ENCODE data around the gene ZBTB46. TPM values are rescaled to one million over a fixed set of nuclear protein-coding genes. Genes with fewer than 3 reads are reported as not detected.
A peak's percentile ranks its signal among the peaks of the same experiment; 100 is the strongest.

Gene ZBTB46
- total RNA-seq, 1 experiment from 2014 or later: 10.7 TPM

- TF ChIP-seq, protein P1, sequence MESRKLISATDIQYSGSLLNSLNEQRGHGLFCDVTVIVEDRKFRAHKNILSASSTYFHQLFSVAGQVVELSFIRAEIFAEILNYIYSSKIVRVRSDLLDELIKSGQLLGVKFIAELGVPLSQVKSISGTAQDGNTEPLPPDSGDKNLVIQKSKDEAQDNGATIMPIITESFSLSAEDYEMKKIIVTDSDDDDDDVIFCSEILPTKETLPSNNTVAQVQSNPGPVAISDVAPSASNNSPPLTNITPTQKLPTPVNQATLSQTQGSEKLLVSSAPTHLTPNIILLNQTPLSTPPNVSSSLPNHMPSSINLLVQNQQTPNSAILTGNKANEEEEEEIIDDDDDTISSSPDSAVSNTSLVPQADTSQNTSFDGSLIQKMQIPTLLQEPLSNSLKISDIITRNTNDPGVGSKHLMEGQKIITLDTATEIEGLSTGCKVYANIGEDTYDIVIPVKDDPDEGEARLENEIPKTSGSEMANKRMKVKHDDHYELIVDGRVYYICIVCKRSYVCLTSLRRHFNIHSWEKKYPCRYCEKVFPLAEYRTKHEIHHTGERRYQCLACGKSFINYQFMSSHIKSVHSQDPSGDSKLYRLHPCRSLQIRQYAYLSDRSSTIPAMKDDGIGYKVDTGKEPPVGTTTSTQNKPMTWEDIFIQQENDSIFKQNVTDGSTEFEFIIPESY (IDR thresholded peaks at IDR 0.05; ENCODE audit: extremely low read depth, insufficient replicate concordance, low read length): no peak
- TF ChIP-seq YY1 (IDR thresholded peaks at IDR 0.05; ENCODE audit: extremely low read depth, insufficient replicate concordance, low read depth, low read length): no peak
- TF ChIP-seq EGR1 (IDR thresholded peaks at IDR 0.05; ENCODE audit: low read depth): no peak
These were observed 77.7 kb downstream of the ZBTB46 start (continued) for GRCh38 chr20:63753381-63753780.

- Histone ChIP-seq H4K20me1 (ENCODE audit: insufficient read depth) (no peaks in the 10 kb centered on the region), H3K27ac (ENCODE audit: low read depth, low read length) (no peak overlapping the region), H3K27me3 (ENCODE audit: insufficient read depth, low read length) (no peaks in the 10 kb centered on the region), H3K36me3 (ENCODE audit: control insufficient read depth in 1 of 2, insufficient read depth in 2 of 2, low read length in 2 of 2) (no peaks in the 10 kb centered on the region), H2AFZ (ENCODE audit: low read depth, low read length, poor library complexity, severe bottlenecking) (no peak overlapping the region), H3K4me2 (ENCODE audit: low read length) (no peak overlapping the region), H3K4me1 (ENCODE audit: control insufficient read depth in 1 of 2, insufficient read depth in 2 of 2, low read length in 2 of 2) (no peaks in the 10 kb centered on the region), H3K4me3 (replicated peaks in 1 of 2; ENCODE audit: low read depth in 1 of 2, low read length in 2 of 2) (no peak overlapping the region), H3K9me2 (ENCODE audit: insufficient read depth) (no peaks in the 10 kb centered on the region), H3K9ac (ENCODE audit: low read length) (no peak overlapping the region), H3K9me3 (ENCODE audit: control insufficient read depth in 1 of 2, insufficient read depth in 1 of 2, low read depth in 1 of 2, low read length in 2 of 2) (no peaks in the 10 kb centered on the region), H3K79me2 (ENCODE audit: insufficient read depth, low read length) (no peaks in the 10 kb centered on the region)
- DNase-seq (ENCODE audit: low read depth, low spot score) (no peak), ATAC-seq (peak; percentile 39; the same call in 1 of the 2 replicates)
- ChIA-PET CTCF (no interaction called here), RAD21 (ENCODE audit: low non-redundant PET in 1 of 2, low total read pairs in 2 of 2, uncharacterized antibody in 2 of 2, unreplicated experiment in 2 of 2) (no interaction called here), POLR2A (no interaction called here)
- intact Hi-C loops (cut with micrococcal nuclease): no loop called here
- no TSS peak for BruUV-seq (replicated peaks)
- no peak for TF ChIP-seq POLR2A (IDR thresholded peaks at IDR 0.05; ENCODE audit: borderline replicate concordance, extremely low read depth, insufficient read depth, insufficient read length)
- no peak for TF ChIP-seq SRF (IDR thresholded peaks at IDR 0.05; ENCODE audit: low read depth)
- TF ChIP-seq, protein P1 (IDR thresholded peaks at IDR 0.05; ENCODE audit: extremely low read depth, insufficient replicate concordance, low read length): no peak
- no peak for TF ChIP-seq SIN3A (IDR thresholded peaks at IDR 0.05; ENCODE audit: low read depth)
- TF ChIP-seq, protein P2, sequence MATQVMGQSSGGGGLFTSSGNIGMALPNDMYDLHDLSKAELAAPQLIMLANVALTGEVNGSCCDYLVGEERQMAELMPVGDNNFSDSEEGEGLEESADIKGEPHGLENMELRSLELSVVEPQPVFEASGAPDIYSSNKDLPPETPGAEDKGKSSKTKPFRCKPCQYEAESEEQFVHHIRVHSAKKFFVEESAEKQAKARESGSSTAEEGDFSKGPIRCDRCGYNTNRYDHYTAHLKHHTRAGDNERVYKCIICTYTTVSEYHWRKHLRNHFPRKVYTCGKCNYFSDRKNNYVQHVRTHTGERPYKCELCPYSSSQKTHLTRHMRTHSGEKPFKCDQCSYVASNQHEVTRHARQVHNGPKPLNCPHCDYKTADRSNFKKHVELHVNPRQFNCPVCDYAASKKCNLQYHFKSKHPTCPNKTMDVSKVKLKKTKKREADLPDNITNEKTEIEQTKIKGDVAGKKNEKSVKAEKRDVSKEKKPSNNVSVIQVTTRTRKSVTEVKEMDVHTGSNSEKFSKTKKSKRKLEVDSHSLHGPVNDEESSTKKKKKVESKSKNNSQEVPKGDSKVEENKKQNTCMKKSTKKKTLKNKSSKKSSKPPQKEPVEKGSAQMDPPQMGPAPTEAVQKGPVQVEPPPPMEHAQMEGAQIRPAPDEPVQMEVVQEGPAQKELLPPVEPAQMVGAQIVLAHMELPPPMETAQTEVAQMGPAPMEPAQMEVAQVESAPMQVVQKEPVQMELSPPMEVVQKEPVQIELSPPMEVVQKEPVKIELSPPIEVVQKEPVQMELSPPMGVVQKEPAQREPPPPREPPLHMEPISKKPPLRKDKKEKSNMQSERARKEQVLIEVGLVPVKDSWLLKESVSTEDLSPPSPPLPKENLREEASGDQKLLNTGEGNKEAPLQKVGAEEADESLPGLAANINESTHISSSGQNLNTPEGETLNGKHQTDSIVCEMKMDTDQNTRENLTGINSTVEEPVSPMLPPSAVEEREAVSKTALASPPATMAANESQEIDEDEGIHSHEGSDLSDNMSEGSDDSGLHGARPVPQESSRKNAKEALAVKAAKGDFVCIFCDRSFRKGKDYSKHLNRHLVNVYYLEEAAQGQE (IDR thresholded peaks at IDR 0.05; ENCODE audit: low read depth): no peak
- TF ChIP-seq JUND (IDR thresholded peaks at IDR 0.05): no peak
- no peak for TF ChIP-seq CEBPB (IDR thresholded peaks at IDR 0.05; ENCODE audit: low read depth)
- TF ChIP-seq CBX3 (IDR thresholded peaks at IDR 0.05; ENCODE audit: low read depth): no peak
- no peak for TF ChIP-seq YY1 (IDR thresholded peaks at IDR 0.05; ENCODE audit: extremely low read depth, insufficient replicate concordance, low read depth, low read length)
- no peak for TF ChIP-seq EGR1 (IDR thresholded peaks at IDR 0.05; ENCODE audit: low read depth)
- TF ChIP-seq ZNF274 (IDR thresholded peaks at IDR 0.05; ENCODE audit: low read depth, low read length): no peak
- no peak for TF ChIP-seq SP1 (IDR thresholded peaks at IDR 0.05; ENCODE audit: low read depth)
- no peak for TF ChIP-seq EZH2 (IDR thresholded peaks at IDR 0.05)
- no peak for TF ChIP-seq ZFX (IDR thresholded peaks at IDR 0.05)
- no peak for TF ChIP-seq ATF3 (IDR thresholded peaks at IDR 0.05)
- TF ChIP-seq EZH2phosphoT487 (IDR thresholded peaks at IDR 0.05; ENCODE audit: borderline replicate concordance): no peak
These were observed 78.5 kb downstream of the ZBTB46 start for GRCh38 chr20:63752411-63753101.

Measured in HCT116 (cell line).